Measurements from ENCODE around the gene BARX1.

DNA sequence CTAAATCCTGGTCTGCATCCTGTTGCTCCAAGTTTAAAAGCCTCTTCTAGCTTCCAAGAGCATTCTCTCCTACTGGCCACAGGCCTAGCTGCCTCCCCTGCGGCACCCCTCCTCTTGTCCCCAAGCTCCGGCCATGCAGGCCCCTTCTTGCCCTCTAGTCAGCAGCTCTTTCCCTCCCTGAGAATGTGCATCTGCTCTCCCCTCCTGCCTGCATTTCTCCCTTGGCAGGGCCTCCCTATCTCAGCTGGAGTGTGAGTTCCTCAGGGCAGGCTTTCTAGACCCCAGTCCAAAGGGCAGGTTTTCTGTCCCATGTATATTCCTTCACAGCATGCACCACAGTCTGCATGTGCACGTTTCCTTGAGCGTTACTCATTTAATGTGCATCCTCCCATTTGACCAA is 24.6 kb upstream of the BARX1 start:
- TF ChIP-seq, protein P1, sequence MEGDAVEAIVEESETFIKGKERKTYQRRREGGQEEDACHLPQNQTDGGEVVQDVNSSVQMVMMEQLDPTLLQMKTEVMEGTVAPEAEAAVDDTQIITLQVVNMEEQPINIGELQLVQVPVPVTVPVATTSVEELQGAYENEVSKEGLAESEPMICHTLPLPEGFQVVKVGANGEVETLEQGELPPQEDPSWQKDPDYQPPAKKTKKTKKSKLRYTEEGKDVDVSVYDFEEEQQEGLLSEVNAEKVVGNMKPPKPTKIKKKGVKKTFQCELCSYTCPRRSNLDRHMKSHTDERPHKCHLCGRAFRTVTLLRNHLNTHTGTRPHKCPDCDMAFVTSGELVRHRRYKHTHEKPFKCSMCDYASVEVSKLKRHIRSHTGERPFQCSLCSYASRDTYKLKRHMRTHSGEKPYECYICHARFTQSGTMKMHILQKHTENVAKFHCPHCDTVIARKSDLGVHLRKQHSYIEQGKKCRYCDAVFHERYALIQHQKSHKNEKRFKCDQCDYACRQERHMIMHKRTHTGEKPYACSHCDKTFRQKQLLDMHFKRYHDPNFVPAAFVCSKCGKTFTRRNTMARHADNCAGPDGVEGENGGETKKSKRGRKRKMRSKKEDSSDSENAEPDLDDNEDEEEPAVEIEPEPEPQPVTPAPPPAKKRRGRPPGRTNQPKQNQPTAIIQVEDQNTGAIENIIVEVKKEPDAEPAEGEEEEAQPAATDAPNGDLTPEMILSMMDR (IDR thresholded peaks at IDR 0.05), result no peak
- TF ChIP-seq POLR2A (IDR thresholded peaks at IDR 0.05), result no peak

All from right lobe of liver (tissue), 4 donors.